ENCODE data around the gene KRT81.

- TF ChIP-seq, protein P1, sequence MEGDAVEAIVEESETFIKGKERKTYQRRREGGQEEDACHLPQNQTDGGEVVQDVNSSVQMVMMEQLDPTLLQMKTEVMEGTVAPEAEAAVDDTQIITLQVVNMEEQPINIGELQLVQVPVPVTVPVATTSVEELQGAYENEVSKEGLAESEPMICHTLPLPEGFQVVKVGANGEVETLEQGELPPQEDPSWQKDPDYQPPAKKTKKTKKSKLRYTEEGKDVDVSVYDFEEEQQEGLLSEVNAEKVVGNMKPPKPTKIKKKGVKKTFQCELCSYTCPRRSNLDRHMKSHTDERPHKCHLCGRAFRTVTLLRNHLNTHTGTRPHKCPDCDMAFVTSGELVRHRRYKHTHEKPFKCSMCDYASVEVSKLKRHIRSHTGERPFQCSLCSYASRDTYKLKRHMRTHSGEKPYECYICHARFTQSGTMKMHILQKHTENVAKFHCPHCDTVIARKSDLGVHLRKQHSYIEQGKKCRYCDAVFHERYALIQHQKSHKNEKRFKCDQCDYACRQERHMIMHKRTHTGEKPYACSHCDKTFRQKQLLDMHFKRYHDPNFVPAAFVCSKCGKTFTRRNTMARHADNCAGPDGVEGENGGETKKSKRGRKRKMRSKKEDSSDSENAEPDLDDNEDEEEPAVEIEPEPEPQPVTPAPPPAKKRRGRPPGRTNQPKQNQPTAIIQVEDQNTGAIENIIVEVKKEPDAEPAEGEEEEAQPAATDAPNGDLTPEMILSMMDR (IDR thresholded peaks at IDR 0.05; ENCODE audit: poor library complexity, severe bottlenecking), result no peak
- TF ChIP-seq EZH2 (IDR thresholded peaks at IDR 0.05; ENCODE audit: borderline replicate concordance, insufficient read depth, low read length, poor library complexity, severe bottlenecking), result no peak
Observed at GRCh38 chr12:52264435-52264825, 26.9 kb downstream of the KRT81 start.
